Aorta (tissue), 5 donors: ENCODE data around the gene ARHGAP26. TPM values are rescaled to one million over a fixed set of nuclear protein-coding genes. Genes with fewer than 3 reads are reported as not detected.
A peak's percentile ranks its signal among the peaks of the same experiment; 100 is the strongest.

Experiments
- ATAC-seq: fragments of 200-7000 bp; cut with Tn5 transposase; one replicate; pipeline ENCODE4 v1.9.1; 2022; ENCODE audit warnings: moderate library complexity; ENCODE audit not compliant: low FRiP score
- DNase-seq, 2 donors: peaks; one replicate each; pipeline ENCODE4 v3.0.0-alpha.2; 2020
- H3K27ac ChIP-seq, 2 donors: one replicate each; pipeline ENCODE4 v1.5.1; 2013; ENCODE audit warnings: low read length in 2 of 2, mild to moderate bottlenecking in 2 of 2, moderate library complexity in 2 of 2, control low read depth in 1 of 2, inconsistent platforms in 1 of 2, low read depth in 1 of 2
- H3K27me3 ChIP-seq, 2 donors: one replicate each; pipeline ENCODE4 v1.6.1; 2013; ENCODE audit warnings: control low read depth in 1 of 2, low read length in 1 of 2, mild to moderate bottlenecking in 1 of 2, moderate library complexity in 1 of 2; ENCODE audit not compliant: insufficient read depth in 2 of 2, control insufficient read depth in 1 of 2
- H3K36me3 ChIP-seq, 2 donors: one replicate each; pipeline ENCODE4 v1.6.1; 2013; ENCODE audit warnings: control low read depth in 1 of 2, low read length in 1 of 2, mild to moderate bottlenecking in 1 of 2; ENCODE audit not compliant: insufficient read depth in 2 of 2, control insufficient read depth in 1 of 2
- H3K4me1 ChIP-seq, 2 donors: one replicate each; pipeline ENCODE4 v1.6.1; 2013; ENCODE audit warnings: low read length in 2 of 2, control low read depth in 1 of 2, mild to moderate bottlenecking in 1 of 2, moderate library complexity in 1 of 2; ENCODE audit not compliant: insufficient read depth in 2 of 2, control insufficient read depth in 1 of 2
- H3K4me3 ChIP-seq, 2 donors: one replicate each; pipeline ENCODE4 v1.5.1; 2013; ENCODE audit warnings: low read length in 2 of 2, control low read depth in 1 of 2, mild to moderate bottlenecking in 1 of 2
- H3K9me3 ChIP-seq: one replicate; pipeline ENCODE4 v1.6.1; 2013; ENCODE audit warnings: mild to moderate bottlenecking, low read length; ENCODE audit not compliant: control insufficient read depth
- WGBS, 2 donors: extraction: QIAGEN DNeasy Blood & Tissue Kit; methylation state at CpG; one replicate each; pipeline ENCODE4 v1.1.7; 2013; 5-methylcytosine and 5-hydroxymethylcytosine counted together
- intact Hi-C, 2 donors: fragments of 100-400 bp; cut with DNase I; formaldehyde crosslinking; loops; one replicate each; pipeline versions ENCODE4 v1.14.2 to v1.15.0; 2022
- polyA plus RNA-seq, 2 donors: library from polyadenylated mRNA; stranded (reverse); fragments of 200-250 nt; gene quantifications; one replicate each; pipeline ENCODE4 v1.2.3, GENCODE V29; 2013
- total RNA-seq, 2 donors: library from RNA; stranded (reverse); fragmentation: NEBNext Ultra II Directional; extraction: Animal tissue kit (Norgen Biotek cat#: 25700); gene quantifications; one replicate each; pipeline ENCODE4 v1.2.1, GENCODE V29; 2021
- donor health status: healthy with polysubstance abuse.
- donor health status: Bipolar disorder and iron deficiency.
- donor health status: DM: no; HTN: no; CAD: no.
- donor health status: DM: no; HTN: no; CAD: no.
- donor health status: DM: yes; HTN: yes; CAD: no.

Gene ARHGAP26
- total and polyA plus RNA-seq, 4 donors: 4.5 to 70.7 (median 29.6) TPM

DNA sequence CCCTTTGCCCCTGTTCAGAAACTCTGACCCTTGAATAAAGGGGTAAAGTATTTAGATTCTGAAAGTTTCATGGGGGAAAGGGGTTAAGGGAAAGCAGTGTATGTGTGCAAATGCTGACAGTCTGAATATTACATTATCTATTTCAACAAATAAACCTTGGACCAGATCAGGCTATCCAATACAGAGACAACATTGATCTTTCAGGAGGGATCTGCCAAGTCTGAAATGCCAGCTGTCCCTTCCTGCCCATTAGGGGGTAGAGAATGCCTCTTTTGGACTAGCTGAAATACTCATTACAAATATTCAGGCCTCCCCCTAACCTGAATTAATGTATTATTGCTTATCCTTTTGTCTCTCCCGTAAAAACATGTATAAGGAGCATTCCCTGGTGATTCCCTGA lies 413.8 kb downstream of the ARHGAP26 start:
- Histone ChIP-seq H3K4me1 (peaks cover 7 to 10% of the 10 kb centered on the region in 2 donors), H3K4me3 (no peak overlapping the region), H3K27ac (no peak overlapping the region), H3K36me3 (no peaks in the 10 kb centered on the region), H3K27me3 (no peaks in the 10 kb centered on the region), H3K9me3 (no peaks in the 10 kb centered on the region)
- DNase-seq (no peak), ATAC-seq (no peak)
- 97% methylated on average over 1 of the region's 1 CpG for WGBS, 2 donors
- intact Hi-C loops: no loop called here

DNA sequence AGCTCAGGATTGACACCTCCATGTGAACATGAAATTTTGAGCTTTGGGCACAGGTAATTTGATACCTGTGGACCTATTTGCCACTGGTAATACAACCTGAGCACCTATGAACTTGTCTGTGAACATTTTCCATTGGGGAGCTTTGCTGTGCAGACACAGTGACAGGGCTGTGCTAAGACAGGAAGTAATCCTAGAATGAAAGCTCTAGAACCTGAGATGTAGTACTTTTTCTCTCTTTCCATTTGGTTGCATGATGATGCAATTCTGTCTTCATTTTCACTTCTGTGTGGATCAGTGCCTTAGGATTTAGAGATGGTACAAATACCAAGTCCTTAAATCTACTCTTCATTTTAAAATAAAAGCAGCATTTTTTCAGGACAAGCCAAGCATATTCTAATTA lies 416.4 kb downstream of the ARHGAP26 start:
- no peaks in the 10 kb centered on the region for H3K27me3 ChIP-seq
- ATAC-seq (no peak), DNase-seq (no peak)
- H3K36me3 ChIP-seq: no peaks in the 10 kb centered on the region
- intact Hi-C loops: no loop called here
- peaks cover 7 to 10% of the 10 kb centered on the region in 2 donors for H3K4me1 ChIP-seq
- H3K27ac ChIP-seq: no peak overlapping the region
- H3K9me3 ChIP-seq: no peaks in the 10 kb centered on the region
- no peak overlapping the region for H3K4me3 ChIP-seq

DNA sequence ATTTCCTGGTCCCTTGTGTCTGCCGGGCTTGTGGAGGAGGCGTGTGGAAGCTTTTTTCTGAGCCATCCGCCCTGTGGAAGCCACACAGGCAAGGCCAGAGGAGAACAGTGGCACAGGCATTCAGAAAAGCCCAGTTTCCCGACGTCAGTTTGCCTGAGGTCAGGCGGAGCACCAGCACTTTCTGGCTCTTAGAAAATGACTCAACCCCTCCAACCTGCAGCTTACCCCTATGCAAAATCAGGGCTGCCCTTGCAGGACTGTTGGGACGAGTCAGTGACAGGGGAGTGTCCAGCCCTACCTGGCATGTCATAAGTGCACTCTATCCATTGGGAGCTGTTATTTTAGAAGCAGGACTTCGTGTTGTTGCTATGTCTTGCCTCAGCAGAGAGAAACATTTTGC lies 417.3 kb downstream of the ARHGAP26 start:
- ATAC-seq (peak; percentile 29), DNase-seq (no peak)
- no peak overlapping the region for H3K27ac ChIP-seq
- peaks cover 0 to 2% of the 10 kb centered on the region in 2 donors for H3K36me3 ChIP-seq
- intact Hi-C loops: no loop called here
- H3K9me3 ChIP-seq: no peaks in the 10 kb centered on the region
- H3K27me3 ChIP-seq: no peaks in the 10 kb centered on the region
- WGBS, 2 donors: 50 to 55% methylated on average over 8 of the region's 8 CpGs
- peaks cover 7 to 9% of the 10 kb centered on the region in 2 donors for H3K4me1 ChIP-seq
- no peak overlapping the region for H3K4me3 ChIP-seq

GRCh38 chr5:143188083-143188482 lies 417.9 kb downstream of the ARHGAP26 start:
- ATAC-seq (no peak), DNase-seq (no peak)
- intact Hi-C loops: no loop called here
- no peak overlapping the region for H3K4me3 ChIP-seq
- no peaks in the 10 kb centered on the region for H3K9me3 ChIP-seq
- 98% methylated on average over 2 of the region's 2 CpGs for WGBS, 2 donors
- peaks cover 4 to 7% of the 10 kb centered on the region in 2 donors for H3K4me1 ChIP-seq
- no peak overlapping the region for H3K27ac ChIP-seq
- H3K36me3 ChIP-seq: peaks cover 0 to 2% of the 10 kb centered on the region in 2 donors
- H3K27me3 ChIP-seq: no peaks in the 10 kb centered on the region

DNA sequence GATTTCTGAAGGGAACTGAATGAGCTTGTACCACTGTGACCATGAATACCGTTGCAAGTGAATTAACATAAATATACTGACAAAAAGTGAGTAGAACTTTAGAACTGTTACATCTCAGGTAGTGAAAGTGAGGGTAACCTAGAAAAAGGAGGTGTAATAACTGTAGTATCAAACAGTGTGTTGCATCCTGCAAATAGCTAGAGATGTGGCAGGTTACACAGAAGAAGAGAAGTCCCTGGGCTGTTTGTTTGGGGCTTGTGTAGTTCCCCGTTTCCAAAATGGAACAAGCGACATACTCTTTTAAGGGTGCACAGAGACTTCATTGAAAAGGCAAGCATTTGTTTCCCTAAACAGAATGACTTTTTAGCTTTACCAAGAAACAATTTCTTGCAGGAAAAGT lies 418.5 kb downstream of the ARHGAP26 start:
- ATAC-seq: no peak
- no peak for DNase-seq
- Histone ChIP-seq H3K9me3 (no peaks in the 10 kb centered on the region), H3K4me1 (peaks cover 3 to 7% of the 10 kb centered on the region in 2 donors), H3K36me3 (peaks cover 0 to 2% of the 10 kb centered on the region in 2 donors), H3K27ac (no peak overlapping the region), H3K27me3 (no peaks in the 10 kb centered on the region), H3K4me3 (no peak overlapping the region)
- intact Hi-C loops: no loop called here
- 97 to 98% methylated on average over 3 of the region's 3 CpGs for WGBS, 2 donors

DNA sequence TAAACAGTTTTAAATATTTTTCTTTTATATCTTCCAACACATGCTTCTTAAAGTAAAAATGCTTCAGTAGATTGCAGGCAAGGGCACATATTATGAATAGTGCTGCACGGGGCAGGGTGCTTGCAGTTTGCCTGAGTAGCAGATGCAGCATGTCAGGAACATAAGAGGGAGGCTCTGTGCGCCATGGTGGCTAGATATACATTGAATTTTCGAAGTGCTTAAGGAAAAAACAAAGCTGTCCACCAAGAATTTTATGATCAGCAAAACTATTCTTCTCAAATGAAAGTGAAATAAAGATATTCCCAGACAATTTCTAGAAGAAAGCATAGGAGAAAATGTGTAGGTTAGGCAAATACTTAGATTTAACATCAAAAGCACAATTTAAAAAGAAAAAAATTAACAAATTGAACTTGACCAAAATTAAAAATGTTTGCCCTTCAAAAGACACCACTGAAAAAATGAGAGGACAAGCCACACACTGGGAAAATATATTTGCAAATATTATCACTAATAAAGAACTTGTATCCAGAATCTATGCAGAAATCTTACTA lies 420.2 kb downstream of the ARHGAP26 start:
- Histone ChIP-seq H3K4me3 (no peak overlapping the region), H3K27ac (no peak overlapping the region), H3K4me1 (peaks cover 3 to 7% of the 10 kb centered on the region in 2 donors), H3K9me3 (no peaks in the 10 kb centered on the region), H3K27me3 (no peaks in the 10 kb centered on the region), H3K36me3 (peaks cover 0 to 2% of the 10 kb centered on the region in 2 donors)
- intact Hi-C loops: no loop called here
- ATAC-seq: no peak
- no peak for DNase-seq
- 96% methylated on average over 3 of the region's 3 CpGs for WGBS, 2 donors

- Histone ChIP-seq H3K9me3 (no peaks in the 10 kb centered on the region), H3K36me3 (peaks cover 0 to 2% of the 10 kb centered on the region in 2 donors), H3K27me3 (no peaks in the 10 kb centered on the region), H3K4me3 (no peak overlapping the region), H3K27ac (no peak overlapping the region), H3K4me1 (peaks cover 0 to 2% of the 10 kb centered on the region in 2 donors)
- WGBS, 2 donors: 91 to 93% methylated on average over 4 of the region's 4 CpGs
- intact Hi-C loops: no loop called here
- ATAC-seq: no peak
- DNase-seq: no peak
Observed at GRCh38 chr5:143191720-143192119, 421.5 kb downstream of the ARHGAP26 start.

GRCh38 chr5:143192191-143192900 lies 422.2 kb downstream of the ARHGAP26 start:
- DNase-seq (no peak), ATAC-seq (peak; percentile 66)

DNA sequence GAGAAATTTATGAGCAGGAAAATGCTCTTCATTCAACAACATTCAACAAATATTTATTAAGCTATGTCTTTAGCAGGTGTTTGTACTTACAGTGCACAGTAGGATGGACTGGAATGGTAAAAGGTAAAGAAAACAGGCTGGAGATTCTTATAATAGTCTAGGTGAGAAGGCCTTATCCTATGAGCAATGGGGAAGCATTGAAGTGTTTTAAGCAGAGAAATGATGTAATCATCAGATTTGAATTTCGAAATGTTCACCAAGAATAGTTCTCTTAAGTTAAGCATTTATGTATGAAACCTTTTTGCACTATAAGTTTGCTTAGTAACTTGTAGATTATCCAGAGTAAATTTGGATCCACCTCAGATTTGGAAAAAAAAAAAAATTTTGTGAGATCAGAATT lies 424.0 kb downstream of the ARHGAP26 start:
- 88 to 95% methylated on average over 1 of the region's 1 CpG for whole genome bisulfite sequencing, 2 donors
- H3K27ac ChIP-seq: no peak overlapping the region
- H3K36me3 ChIP-seq: peaks cover 0 to 2% of the 10 kb centered on the region in 2 donors
- H3K4me3 ChIP-seq: no peak overlapping the region
- intact Hi-C loops: no loop called here
- no peak for ATAC-seq
- no peaks in the 10 kb centered on the region for H3K9me3 ChIP-seq
- no peaks in the 10 kb centered on the region for H3K27me3 ChIP-seq
- H3K4me1 ChIP-seq: no peaks in the 10 kb centered on the region
- no peak for DNase-seq

More at GRCh38 chr5:143192191-143192900, 422.2 kb downstream of the ARHGAP26 start:
- H3K36me3 ChIP-seq: peaks cover 0 to 2% of the 10 kb centered on the region in 2 donors
- H3K27me3 ChIP-seq: no peaks in the 10 kb centered on the region
- 96 to 97% methylated on average over 4 of the region's 4 CpGs for WGBS, 2 donors
- no peak overlapping the region for H3K4me3 ChIP-seq
- H3K4me1 ChIP-seq: peaks cover 0 to 2% of the 10 kb centered on the region in 2 donors
- H3K27ac ChIP-seq: no peak overlapping the region
- no peaks in the 10 kb centered on the region for H3K9me3 ChIP-seq
- intact Hi-C loops: no loop called here
